ENCODE data around the gene SETD4. TPM values are rescaled to one million over a fixed set of nuclear protein-coding genes. Genes with fewer than 3 reads are reported as not detected.

SETD4 gene
- total RNA-seq, 1 experiment from 2014 or later = 22.6 TPM

- no peak for TF ChIP-seq CTCF (IDR thresholded peaks at IDR 0.05; ENCODE audit: unreplicated experiment)
- CTCF ChIA-PET = interaction anchor here (0.6 to 1.5 kb wide), 5 partner anchors 14 to 38 kb away, joined by 3 to 8 read pairs (median 3); no protein-coding TSS in a partner anchor
- intact Hi-C loops (cut with micrococcal nuclease) = no loop called here
- BruUV-seq (replicated peaks) = no TSS peak
- Mint-ChIP-seq H3K27ac (ENCODE audit: low read depth, unreplicated experiment) (no peak overlapping the region), H3K27me3 (ENCODE audit: insufficient read depth, unreplicated experiment) (no peaks in the 10 kb centered on the region), H3K36me3 (ENCODE audit: insufficient read depth, unreplicated experiment) (no peaks in the 10 kb centered on the region), H3K4me1 (ENCODE audit: insufficient read depth, unreplicated experiment) (peaks cover 12% of the 10 kb centered on the region), H3K9me3 (ENCODE audit: unreplicated experiment) (peaks cover 10% of the 10 kb centered on the region), H3K4me3 (ENCODE audit: unreplicated experiment) (no peak overlapping the region)
- POLR2A ChIA-PET = interaction anchor here (0.6 to 1.3 kb wide), 3 partner anchors 11 to 37 kb away, joined by 3 to 5 read pairs (median 3); partner anchors contain the start of gene SETD4
- no peak for DNase-seq (ENCODE audit: unreplicated experiment)
Observed at GRCh38 chr21:36096398-36097290, 36.3 kb upstream of the SETD4 start.

- TF ChIP-seq CTCF (IDR thresholded peaks at IDR 0.05; ENCODE audit: unreplicated experiment) = no peak
- BruUV-seq (replicated peaks) = no TSS peak
- no peak for DNase-seq (ENCODE audit: unreplicated experiment)
- Mint-ChIP-seq H3K4me3 (ENCODE audit: unreplicated experiment) (no peak overlapping the region), H3K27me3 (ENCODE audit: insufficient read depth, unreplicated experiment) (no peaks in the 10 kb centered on the region), H3K27ac (ENCODE audit: low read depth, unreplicated experiment) (no peak overlapping the region), H3K36me3 (ENCODE audit: insufficient read depth, unreplicated experiment) (no peaks in the 10 kb centered on the region), H3K9me3 (ENCODE audit: unreplicated experiment) (peaks cover 10% of the 10 kb centered on the region), H3K4me1 (ENCODE audit: insufficient read depth, unreplicated experiment) (peaks cover 12% of the 10 kb centered on the region)
- CTCF ChIA-PET = interaction anchor here (0.6 kb wide), 1 partner anchor 13 kb away, joined by 6 read pairs; no protein-coding TSS in a partner anchor
- intact Hi-C loops (cut with micrococcal nuclease) = no loop called here
- POLR2A ChIA-PET = no interaction called here
Observed at GRCh38 chr21:36093512-36093911, 33.2 kb upstream of the SETD4 start.

GRCh38 chr21:36092681-36093080 is 32.4 kb upstream of the SETD4 start:
- Mint-ChIP-seq H3K4me3 (ENCODE audit: unreplicated experiment) (no peak overlapping the region), H3K9me3 (ENCODE audit: unreplicated experiment) (peaks cover 10% of the 10 kb centered on the region), H3K36me3 (ENCODE audit: insufficient read depth, unreplicated experiment) (no peaks in the 10 kb centered on the region), H3K4me1 (ENCODE audit: insufficient read depth, unreplicated experiment) (peaks cover 10% of the 10 kb centered on the region), H3K27me3 (ENCODE audit: insufficient read depth, unreplicated experiment) (no peaks in the 10 kb centered on the region), H3K27ac (ENCODE audit: low read depth, unreplicated experiment) (no peak overlapping the region)
- DNase-seq (ENCODE audit: unreplicated experiment) = no peak
- ChIA-PET CTCF (interaction anchor here (0.7 to 1.2 kb wide), 2 partner anchors 23 to 77 kb away, joined by 3 read pairs; partner anchors contain the start of gene CBR1), POLR2A (no interaction called here)
- no TSS peak for BruUV-seq (replicated peaks)
- TF ChIP-seq CTCF (IDR thresholded peaks at IDR 0.05; ENCODE audit: unreplicated experiment) = no peak
- intact Hi-C loops (cut with micrococcal nuclease) = no loop called here

- H3K4me1 Mint-ChIP-seq (ENCODE audit: insufficient read depth, unreplicated experiment) = no peaks in the 10 kb centered on the region
- CTCF ChIA-PET = no interaction called here
- no peaks in the 10 kb centered on the region for H3K36me3 Mint-ChIP-seq (ENCODE audit: insufficient read depth, unreplicated experiment)
- TF ChIP-seq CTCF (IDR thresholded peaks at IDR 0.05; ENCODE audit: unreplicated experiment) = no peak
- no peaks in the 10 kb centered on the region for H3K27me3 Mint-ChIP-seq (ENCODE audit: insufficient read depth, unreplicated experiment)
- BruUV-seq (replicated peaks) = no TSS peak
- DNase-seq (ENCODE audit: unreplicated experiment) = no peak
- POLR2A ChIA-PET = interaction anchor here (0.6 to 1.7 kb wide), 7 partner anchors 10 to 270 kb away, joined by 3 to 8 read pairs (median 4); partner anchors contain the start of gene CBR1
- H3K27ac Mint-ChIP-seq (ENCODE audit: low read depth, unreplicated experiment) = no peak overlapping the region
- H3K4me3 Mint-ChIP-seq (ENCODE audit: unreplicated experiment) = no peak overlapping the region
- intact Hi-C loops (cut with micrococcal nuclease) = no loop called here
- H3K9me3 Mint-ChIP-seq (ENCODE audit: unreplicated experiment) = peaks cover 10% of the 10 kb centered on the region
Observed at GRCh38 chr21:36089946-36090345, 29.6 kb upstream of the SETD4 start.
